ENCODE results near the gene CISH.

CISH gene

DNA sequence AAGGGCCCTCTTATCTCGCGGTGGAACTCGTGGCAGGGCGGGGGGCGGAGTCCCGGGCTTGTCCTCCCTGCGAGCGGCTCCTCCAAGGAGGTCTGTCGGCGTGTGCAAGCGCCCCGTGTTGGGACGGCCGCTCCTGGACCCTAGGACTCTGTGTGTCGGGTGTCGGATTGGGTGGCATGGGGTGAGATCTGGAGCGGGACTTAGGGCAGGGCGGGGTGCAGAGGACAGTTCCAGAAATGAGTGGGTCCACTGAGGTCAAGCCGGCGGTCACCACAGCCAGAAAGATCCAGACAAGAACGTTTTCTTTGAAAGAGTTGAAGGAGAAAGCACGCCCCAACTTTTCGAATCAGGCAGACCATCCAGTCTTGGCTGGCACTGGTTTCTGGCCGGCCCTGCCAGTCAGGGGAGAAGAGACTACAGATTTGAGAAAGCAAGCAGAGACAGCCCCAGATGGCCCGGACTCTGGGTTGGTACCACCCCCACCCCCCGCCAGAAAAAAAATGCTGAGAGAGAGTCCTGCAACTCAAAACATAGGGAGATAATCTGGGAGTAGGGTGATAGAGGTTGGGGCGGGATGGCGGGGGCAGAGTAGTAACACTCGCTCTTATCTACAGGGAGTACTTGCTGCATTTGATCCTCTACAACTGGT is 784 bp upstream of the CISH start:
- DNase-seq, result no peak

DNA sequence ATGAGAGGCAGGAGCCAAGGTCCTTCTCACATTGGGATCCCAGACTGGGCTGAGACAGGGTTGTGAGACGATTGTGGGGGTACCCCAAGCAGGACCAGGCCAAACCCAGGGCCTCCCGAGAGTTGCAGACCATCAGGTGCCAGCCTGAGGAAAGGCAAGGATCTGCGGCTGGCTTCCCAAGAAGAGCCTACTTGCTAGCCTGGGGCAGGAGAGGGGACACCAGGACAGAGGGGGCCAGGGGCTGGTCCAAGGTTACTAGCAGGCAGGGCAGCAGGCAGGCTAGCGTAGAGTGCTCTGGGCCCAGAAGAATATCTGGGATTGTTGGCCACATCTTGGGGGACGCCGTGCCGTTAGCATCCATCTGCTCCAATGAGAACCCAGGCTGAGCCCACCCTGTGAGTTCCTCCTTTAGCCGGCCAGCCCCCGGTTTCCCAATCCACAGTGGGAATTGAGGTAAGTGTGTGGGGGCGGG is 546 bp downstream of the CISH start:
- no peak for DNase-seq

DNA sequence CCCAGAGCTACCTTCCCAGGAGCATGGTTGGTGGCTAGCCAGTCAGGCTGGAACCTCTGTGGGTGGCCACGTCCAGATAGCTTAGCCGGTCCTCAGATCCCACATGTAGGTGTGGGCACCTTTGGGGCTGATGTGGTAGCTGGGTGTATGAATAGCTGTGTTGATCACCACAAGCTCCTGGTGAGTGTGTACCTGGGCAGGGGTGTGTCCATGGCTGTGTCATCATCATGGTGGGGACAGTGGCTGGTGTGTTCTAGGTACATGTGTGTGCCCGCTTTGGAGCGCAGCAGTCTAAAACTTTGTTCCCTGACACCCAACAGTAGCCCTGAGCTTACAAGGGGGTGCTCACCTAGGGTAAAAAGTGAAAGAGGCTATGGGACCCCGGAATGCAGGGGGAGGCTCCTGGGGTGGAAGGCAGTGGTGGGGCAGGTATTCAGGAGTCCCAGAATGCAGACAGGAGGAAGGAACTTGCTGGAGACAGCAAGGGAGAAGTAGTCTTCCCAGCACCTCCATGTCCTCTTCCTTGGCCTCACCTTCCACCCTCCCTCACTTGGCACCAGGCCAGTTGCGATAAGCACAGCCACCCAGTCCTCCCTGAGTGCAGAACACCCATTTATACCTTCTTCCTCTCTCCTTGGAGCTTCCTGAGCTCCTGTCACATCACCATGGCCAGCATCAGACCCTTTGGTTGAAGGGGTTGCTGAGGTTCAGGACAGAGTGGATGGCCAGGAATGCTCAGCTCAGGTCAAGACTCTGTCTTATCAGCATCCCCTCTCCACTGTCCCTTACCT is 1.2 kb downstream of the CISH start:
- DNase-seq, result no peak

DNA sequence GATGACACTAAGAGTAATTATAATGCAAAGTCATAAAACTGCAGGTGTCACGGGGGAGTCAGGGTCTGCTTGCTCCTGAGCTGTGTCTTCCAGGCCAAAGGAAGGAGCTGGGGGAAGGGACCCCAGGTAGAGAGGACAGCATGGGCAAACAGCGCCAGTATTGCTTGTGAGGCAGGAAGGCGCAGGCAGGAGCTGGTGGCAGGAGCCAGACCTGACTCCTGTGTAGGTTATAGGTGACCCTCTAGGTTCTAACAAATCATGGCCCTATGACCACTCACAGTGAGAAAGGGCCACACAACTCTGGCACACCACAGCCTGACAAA is 1.9 kb downstream of the CISH start:
- no peak for DNase-seq

DNA sequence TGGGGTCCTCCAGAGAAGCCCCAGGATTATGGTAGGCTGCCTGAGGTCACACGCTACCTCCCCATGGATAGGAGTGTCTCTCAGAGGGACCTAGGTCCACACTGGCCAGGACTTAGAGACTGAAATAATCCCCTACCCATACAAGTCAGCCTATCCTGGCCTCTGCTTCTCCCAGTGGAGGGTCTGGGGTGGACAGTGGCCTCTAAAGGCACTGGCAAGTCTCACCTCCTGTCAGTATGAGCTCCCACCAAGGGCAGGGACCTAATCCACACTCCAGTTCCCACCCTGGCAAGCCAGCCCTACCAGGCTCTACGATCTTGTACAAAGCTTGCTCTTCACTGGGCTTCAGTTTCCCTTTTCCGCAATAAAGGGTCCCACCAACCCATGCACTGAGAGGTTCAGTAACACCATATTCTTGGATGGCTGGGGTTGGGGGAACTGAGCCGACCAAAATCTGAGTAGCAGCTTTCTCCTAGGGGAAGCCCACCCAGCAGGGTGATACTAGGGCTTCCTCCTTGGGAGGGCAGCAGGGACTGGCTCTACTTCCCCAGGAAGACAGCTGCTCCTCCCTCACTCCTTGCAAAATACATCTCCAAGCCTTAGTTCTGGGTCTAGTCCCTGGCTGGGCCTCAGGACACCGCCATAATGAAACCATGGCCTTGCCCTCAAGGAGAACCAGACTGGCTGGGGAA is 2.4 kb downstream of the CISH start:
- no peak for DNase-seq

DNA sequence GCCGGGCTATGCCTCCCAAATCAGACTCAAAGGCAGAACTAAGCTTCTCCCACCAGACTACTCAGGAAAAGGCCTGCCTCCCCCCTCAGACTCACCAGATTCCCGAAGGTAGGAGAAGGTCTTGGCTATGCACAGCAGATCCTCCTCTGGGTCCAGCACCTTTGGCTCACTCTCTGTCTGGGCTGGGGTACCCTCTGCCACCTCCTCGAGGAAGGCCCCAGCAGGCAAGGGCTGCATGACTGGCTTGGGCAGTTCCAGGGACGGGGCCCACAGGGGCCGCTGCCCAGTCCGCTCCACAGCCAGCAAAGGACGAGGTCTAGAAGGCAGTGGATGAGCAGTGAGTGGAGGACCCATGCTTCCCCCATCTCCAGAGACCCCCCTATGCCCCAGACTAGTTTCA is 3.3 kb downstream of the CISH start:
- DNase-seq, result no peak

DNA sequence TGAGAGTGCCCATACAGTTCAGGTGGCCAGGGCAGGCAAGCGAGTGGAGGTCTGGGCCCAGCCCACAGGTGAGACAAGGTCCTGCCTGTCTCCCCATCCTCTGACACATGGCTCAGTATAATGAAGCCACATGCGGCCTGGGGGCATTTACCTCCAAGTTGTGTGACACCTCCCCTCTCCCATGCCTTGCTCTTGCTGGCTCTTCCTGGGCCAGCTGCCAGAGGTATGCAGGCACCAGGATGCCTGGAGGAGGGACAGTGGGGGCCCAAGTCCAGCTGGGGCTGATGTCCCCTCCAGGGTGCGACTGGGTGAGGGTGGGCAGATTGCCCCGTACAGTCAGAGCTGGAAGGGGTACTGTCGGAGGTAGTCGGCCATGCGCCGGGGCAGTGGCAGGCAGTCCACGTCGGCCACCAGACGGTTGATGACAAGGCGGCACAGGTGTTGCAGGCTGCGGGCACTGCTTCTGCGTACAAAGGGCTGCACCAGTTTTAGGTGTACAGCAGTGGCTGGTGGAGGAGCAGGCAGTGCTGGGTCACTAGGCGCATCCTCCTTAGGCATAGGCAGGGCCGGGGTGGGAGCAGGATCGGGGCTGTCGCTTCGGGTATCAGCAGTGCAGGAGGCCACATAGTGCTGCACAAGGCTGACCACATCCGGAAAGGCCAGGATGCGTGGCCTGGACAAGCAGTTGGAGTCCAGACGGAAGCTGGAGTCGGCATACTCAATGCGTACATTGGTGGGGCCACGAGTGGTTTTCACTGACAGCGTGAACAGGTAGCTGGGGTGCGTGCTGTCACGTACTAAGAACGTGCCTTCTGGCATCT is 4.1 kb downstream of the CISH start:
- no peak for DNase-seq

DNA sequence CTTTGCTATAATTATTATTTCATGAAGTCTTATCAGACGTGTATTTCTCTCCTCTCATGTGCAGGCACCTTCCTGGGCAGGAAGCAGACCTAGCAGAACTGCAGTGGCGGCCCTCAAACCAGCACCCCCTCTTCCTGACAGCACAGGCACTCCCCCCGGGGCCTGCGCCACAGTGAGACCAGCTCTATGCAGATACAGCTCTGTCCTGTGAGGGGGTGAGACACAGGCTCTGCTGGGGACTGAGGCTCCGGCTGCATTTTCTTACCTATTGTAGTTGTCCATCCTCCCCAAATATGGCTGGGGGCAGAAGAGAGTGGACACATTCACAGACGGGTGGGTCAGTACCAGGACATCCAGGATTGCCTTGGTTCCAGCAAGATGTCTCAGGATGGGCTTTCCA is 5.0 kb downstream of the CISH start:
- no peak for DNase-seq

DNA sequence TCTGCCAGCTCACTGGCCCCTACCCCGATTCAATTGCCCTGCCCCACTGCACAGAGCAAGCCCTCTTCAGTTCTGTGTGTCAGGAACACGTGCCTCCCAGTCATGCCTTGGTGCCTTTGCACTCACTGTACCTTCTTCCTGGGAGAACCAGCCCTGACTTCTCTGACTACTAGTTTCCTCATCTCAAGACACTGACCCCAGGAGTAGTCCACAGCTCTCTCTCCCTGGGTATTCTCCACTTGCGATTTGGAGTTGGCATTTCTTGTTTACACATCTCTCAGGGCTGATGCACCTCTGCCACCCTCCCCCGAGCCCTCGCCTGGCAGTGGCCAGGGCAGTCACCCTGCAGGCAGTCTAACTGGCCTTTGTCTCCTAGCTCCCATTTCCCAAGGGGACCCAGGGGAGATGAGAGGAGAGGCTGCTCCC is 5.7 kb downstream of the CISH start:
- DNase-seq, result no peak

DNA sequence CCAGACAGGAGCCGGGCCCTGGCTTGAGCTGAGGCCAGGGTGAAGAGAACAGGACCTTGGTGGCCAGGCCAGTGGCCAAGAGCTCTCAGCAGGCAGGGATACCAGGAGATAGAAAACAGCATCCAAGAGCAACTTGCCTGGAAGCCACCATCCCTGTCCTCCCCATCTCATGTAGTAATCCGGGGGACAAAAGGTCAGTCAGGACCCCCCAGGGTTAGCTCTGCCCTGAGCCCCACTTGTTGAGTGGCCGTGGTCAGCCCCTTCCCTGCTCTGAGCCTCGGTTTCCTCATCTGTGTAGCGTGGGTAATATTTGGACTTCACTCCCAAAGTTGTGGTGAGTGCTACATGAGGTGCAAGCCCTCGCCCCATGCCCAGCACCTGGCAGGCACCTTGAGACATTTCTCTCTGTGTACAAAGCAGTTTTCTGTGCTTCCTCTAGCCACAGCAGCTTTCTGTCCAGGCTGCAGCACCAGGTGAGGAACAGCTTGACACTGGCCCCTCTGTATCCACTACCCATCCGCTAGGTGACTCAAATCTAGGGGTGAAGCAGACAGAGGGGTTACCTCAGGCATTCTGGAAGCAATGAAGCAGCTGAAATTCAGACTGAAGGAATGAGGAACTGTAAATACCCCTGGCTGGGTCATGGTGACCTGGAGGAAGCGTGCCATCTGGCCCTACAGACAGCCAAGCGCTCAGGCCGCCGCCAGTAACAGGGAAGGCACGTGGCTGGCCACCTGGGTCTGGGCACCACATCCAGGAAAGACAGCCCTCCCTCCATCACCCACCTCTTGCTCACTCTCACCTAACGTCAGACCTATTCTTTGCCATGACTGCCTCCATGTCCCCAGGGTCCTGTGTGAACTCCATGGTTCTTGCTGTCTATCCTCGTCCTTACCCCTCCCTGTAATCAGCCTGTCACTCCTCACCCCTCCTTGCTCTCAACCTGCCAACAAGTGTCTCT is 6.7 kb downstream of the CISH start:
- no peak for DNase-seq

DNA sequence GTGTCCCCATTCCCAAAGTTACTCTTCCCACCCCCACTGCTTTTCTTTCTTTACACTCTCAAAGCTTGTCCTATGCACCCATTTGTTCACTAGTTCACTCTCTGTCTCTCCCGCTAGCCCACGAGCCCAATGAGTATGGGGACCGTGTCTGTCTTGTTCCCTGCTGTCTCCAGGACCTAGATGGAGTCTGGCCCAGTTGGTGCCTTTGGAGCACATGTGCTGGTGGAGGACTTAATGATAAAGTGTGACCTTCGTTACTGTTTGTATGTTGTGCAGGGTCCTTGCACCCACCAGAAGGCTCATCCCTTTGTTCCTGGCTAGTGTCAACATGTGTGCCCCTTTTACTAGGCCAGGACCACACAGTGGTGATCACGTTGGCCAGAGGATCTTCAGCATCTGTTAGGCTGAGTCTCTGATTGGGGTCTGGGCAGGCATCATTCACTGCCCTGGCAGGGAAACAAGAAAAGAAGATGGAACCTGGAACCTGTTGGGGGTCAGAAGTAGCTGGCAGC is 7.4 kb downstream of the CISH start:
- DNase-seq, result no peak

DNA sequence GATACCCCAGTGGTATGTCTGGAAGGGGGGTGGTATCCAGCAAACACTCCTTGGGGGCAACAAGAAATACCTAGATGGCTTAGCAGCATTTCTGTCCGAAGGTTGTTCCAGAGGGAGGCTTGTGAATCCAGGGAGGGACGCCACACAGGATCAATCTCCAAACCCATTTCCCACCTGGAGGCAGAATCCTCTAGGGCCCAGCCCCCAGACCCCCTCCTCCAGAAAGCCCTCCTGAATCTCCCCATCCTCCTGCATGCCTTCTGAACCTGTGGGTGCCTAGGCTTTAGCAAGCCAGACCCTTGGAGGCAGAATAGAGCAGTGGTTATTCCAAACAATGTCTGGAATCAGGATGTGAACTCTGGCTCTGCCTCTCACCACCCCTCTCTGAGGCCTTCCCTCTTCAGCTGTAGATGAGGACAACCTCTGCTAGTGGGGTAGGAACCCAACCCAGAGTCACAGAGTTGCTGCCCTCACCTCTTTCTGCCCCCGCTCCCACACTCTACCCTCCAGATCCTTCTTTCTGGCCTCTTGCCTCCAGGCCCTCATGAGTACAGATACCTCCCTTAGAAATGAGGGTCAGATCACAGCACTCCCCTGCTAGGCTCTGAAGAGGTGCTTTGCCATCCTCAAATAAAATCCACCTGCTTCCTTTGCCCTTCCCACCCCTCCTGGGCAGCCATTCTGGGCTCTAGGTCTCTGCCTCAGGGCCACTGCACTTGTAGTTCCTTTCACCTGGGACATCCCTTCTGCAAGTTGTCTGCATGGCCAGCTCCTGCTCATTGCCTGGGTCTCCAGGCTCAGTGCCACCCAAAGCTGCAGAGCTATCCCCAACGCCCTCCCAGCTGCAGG is 8.1 kb downstream of the CISH start:
- no peak for DNase-seq

DNA sequence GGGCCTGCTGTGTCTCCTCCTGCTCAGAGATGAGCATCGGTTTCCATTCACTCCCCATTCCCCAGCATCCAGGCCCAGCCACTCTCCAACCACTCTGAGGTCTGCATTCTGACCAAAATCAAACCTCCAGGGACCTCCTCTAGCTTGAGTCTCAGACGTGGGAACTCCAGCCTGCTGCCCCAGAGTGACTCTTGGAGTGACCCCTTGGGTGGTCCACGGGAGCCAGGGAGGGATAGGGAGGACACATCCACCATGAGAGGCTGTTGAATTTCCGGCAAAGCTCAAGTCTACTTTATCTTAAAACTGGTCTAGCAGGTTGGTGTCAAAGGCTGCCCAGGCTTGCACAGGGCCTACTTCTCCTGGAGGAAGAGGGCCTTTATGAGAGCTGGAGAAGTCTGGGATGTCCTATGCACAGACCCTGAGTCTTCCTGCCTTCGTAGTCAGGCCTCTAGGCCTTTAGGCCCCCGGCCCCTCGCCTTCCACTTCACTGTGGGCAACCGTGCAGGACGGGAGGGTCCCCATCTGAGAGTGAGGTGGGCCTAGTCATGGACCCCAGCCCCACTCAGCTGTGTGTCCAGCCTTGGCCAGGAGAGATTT is 8.9 kb downstream of the CISH start:
- DNase-seq, result peak; percentile 22

DNA sequence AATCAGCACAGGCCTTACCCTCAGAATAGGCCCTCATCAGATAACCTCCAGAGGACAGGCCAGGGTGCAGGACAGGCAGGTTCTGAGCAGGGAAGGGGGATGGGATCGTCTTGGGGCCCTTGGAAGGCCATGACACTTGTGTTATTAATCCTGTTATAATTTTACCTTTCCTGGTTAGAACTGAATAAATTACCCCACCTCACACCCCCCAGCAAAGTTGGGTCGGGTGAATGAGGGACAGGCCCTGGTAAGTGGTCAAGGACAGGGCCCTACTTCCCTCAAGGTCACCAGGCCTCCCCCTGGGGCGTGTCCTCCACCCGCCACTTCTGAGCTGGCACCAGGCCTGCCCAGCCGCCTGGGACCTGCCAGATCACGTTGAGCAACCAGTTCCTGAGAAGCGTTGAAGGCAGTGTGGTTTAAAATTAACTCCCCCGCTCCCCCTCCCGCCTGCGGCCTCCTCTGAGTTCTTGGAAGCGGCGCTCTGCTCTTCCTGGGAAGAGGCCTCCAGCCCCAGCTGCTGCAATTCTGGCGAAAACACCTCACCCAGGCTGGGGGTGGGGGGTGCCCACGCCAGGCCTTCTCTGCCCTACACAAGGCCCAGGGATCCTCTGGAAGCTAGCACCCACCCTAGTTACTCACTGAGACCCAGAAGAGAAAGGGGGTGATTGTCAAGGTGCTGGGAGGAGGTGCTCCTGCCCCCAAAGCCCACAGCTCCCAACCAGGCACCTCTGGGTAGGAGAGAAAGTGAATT is 10.6 kb downstream of the CISH start:
- peak; percentile 69 for DNase-seq

DNA sequence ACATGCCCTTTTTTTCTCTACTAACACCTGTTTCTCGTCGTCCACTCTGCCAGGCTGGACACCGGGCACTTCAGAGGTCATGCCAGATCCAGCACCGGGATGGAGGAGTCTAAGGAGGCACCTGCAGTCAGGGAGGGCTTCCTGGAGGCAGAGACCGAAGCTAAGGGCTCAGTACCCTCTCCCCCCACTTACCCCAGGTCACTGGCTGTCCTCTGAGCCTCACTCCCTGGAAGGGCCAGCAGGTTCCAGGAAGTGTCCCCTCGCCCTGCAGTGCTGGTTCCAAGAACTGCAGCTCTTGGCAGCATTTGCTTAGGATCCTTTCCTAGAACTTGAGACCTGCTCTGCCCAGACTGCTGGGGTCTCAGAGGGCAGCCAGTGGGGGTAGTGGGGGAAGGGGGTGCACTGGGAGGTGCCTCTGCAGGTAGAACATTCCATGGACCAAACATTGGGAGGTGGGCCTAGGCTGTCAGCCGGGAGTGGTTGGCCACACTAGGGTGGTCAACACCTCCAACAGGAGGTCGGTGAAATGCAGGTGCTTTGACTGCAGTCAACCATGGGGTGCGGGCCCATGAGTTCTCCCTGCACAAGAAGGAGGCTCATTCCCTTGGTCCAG is 11.3 kb downstream of the CISH start:
- DNase-seq, result no peak

DNA sequence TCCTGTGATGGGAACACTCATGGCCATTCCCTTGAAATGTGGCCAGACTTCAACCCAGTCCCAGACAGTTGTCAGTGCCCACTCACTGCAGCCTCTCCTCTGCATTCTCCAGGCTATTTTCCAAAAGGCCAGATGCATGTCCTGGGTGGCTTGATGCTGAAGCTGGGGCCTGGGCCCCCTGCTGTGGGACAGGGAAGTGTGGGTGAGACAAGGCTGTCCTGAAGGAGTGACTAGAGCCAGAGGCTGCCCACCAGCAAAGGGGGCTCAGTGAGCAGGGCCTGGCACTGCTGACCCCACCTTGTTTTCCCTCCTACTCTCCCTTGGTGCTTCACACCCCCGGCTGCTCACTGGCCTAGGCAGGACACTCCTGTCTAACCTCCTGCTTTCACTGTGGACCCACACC is 11.9 kb downstream of the CISH start:
- no peak for DNase-seq

DNA sequence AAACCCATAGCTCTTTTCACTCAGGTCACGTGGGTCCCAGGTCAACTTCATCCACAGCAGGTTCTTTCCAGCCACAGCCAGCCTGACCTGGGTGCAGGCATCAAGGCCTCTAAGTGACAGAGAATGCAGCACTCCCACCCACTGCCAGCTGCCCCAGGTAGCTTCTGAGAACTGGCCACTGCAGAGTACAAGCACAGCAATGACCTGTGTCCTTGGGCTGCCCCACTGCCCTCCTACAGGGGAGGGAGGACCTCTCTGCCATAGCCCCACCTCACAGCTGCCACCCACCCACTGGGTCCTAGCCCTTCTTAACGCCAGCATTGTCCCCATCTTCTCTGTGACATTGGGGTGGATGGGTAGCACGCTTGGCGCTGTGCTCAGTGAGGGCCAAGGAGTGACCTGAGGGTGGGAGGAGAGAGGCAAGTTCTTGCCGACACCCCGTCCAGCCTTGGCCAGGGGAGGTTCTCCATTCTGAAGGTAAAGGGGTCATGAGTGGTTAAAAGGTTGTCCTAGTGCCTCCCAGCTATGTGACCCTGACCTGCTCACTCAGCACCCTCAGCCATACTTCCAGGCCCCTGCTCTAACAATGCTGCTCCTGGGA is 12.4 kb downstream of the CISH start:
- DNase-seq, result no peak

DNA sequence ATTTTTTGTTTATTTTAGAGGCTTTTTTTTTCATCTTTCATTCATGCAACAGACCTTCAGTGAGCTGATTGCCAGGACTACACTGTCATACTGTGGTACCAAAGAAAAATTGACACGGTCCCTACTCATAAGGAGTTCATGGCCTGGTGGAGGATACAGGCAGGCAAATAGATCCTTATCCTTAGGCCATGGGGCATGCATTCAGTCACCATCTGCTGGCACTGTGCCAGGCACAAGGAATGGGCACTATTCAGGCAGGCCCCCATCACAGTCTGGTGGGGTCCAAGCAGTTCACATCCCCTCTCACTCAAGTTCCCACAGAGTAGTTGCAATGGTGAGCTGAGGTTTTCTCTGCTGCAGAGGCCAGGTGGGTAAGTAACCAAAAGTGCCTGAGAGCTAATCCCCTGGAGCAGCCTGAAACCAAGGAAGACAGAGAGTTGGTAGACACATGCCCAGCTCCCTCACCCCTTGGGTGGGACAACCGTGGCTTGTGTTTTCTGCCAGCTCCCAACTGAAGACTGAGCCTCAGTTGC is 17.3 kb downstream of the CISH start:
- no peak for DNase-seq

Measured in DMS79 (cell line).